ENCODE results near the gene MRPS18A.

Gene MRPS18A

GRCh38 chr6:43687437-43688347, at the start of gene MRPS18A:
Gene MRPS18A, minus strand, starts transcription at chr6:43687791. Its CDS starts 12 bp downstream, at chr6:43687779.
- peak; percentile 78 to 80 for DNase-seq (ENCODE audit: low read depth in 2 of 2)

DNA sequence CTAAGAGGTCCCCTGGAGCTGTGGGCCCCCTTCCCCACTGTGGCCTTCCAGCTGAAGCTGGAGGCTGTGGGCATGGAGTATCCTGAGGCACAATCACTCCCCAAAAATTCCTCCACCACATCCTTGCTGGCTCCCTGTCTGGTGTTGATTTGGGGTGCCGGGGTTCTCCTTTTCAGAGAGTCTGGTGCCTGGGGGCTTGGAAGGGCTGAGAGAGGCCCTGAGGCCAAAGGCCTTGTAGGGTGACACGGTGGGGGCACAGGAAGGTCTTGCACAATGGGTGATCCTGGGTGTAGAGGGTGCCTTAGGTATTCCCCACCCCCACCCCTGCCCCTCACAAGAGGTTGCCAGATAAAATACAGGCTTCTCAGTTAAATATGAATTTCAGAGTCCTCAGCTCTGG, 49.3 kb upstream of the MRPS18A start:
- no peak for DNase-seq (ENCODE audit: low read depth in 2 of 2)

- DNase-seq (ENCODE audit: low read depth in 2 of 2): no peak
Measured at GRCh38 chr6:43736211-43736786, 48.7 kb upstream of the MRPS18A start.

DNA sequence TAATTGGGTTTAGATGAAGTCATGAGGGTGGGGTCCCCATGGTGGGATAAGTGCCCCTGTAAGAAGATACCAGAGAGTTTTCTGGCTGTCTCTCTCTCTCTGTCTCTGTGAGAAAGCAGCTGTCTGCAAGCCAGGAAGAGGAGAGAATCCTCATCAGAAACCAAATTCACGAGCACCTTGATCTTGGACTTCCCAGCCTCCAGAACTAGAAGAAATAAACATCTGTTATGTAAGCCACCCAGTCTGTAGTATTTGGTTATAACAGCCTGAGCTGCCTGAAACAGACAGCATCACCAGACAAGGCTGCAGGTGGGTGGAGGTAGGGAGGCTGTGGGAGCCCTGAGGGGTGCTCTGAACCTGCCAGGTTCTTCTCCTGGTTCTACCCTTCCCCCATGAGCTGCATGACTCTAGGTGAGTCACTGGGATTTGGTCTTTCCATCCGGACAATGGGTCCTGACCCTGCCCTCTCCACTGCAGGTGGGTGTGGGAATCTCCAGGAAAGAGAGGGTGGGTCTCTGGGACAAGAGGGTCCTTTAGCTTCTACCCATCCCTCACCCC, 48.1 kb upstream of the MRPS18A start:
- no peak for DNase-seq (ENCODE audit: low read depth in 2 of 2)

DNA sequence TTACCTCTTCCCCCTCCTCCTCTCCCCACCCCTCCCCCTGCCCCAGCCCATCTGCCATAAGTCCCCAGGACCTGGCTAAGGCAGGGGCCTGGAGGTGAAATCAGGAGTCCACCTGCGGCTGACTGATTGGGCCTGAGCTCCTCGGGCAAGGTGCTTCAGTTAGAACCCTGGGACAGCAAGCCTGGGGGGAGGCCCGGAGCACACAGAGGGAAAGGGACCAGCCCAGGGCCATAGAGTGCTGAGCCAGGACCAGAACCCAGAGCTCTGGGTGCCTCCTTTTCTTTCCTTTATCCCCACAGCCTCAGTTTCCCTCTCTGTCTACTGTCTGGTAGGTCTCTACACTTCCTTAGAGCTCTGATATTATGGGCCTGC, 46.7 kb upstream of the MRPS18A start:
- DNase-seq (ENCODE audit: low read depth in 2 of 2): no peak

GRCh38 chr6:43733471-43734293, 46.1 kb upstream of the MRPS18A start:
- DNase-seq (ENCODE audit: low read depth in 2 of 2): no peak

GRCh38 chr6:43730634-43731033, 43.0 kb upstream of the MRPS18A start:
- DNase-seq (ENCODE audit: low read depth in 2 of 2): no peak

GRCh38 chr6:43729537-43729936, 41.9 kb upstream of the MRPS18A start:
- no peak for DNase-seq (ENCODE audit: low read depth in 2 of 2)

- DNase-seq (ENCODE audit: low read depth in 2 of 2): no peak
Measured at GRCh38 chr6:43728586-43728985, 41.0 kb upstream of the MRPS18A start.

GRCh38 chr6:43727634-43728033, 40.0 kb upstream of the MRPS18A start:
- DNase-seq (ENCODE audit: low read depth in 2 of 2): no peak

DNA sequence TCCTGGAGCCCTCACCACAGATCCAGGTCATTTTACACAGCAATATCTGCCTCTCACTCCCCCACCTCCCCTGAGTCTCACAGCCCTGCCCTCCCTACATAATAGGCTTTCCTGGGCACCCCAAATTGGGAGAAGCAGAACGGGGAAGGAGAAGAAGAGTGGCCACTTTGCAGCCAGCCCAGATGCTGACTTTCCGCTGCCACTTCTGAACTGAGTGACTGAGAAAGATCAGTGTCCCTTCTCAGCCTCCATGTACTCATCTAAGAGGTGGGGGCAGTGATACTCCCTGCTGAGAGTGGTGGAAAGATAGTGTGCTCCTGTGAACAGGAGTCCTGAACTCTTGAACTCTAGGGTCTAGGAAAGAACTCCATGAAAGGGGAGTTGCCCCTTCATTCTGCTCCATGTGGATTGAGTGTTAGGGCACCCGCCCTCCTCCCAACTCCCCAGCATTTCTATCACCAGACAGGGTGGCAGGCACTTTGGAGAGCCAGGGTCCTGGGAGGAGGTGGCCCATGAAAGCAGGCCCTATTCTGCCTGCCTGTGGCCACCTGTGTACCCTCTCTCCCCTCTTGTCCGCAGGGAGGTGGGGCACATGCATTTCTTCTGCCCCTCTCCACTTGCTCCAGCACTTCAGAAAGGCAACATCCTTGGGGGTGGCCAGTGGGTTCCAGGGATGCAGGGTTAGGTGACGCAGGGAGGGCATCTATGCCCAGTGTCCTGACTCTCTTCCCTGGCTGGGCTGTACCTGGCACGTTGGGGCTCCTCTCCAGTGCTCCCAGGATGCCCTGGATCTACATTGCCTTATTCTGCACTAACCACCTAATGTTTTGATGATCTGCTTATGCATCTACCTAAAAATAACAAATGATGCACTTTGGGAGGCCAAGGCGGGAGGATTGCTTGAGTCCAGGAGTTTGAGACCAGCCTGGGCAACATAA, 38.3 kb upstream of the MRPS18A start:
- DNase-seq (ENCODE audit: low read depth in 2 of 2): no peak

DNA sequence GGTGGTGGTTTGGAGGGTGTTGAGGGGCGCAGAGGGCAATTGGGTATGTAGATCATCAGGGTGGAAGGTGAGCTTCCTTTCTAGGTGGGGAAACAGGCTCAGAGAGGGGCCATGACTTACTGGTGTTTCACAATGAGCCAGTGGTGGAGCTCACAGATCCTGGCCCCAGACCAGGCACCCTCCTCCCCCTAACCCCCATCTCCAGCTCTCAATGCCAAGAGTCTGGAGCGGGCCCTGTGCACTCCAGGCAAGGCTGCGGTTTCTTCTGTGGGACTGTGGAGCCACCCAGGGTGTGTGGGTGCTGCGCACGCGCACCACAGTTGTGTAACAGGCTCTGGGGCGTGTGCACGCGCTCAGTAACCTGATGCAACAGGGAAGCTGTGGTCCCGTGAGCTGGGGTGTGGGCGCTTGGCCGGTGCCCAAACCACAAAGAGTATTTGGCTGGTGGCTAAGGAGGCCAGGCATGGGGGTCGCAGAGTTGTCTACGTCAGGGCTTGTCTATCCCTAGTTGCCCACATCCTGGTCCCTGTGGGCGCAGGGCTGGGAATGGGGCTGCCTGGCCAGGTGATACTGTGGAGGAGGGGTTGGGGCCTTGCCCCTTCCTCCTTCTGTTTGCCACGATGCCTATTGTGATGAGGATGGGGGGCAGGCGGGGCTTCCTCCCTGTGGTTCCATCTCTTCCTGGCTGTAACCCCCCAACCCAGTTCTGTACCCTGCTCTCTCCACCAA, 37.5 kb upstream of the MRPS18A start:
- DNase-seq (ENCODE audit: low read depth in 2 of 2): peak; percentile 71 to 72

DNA sequence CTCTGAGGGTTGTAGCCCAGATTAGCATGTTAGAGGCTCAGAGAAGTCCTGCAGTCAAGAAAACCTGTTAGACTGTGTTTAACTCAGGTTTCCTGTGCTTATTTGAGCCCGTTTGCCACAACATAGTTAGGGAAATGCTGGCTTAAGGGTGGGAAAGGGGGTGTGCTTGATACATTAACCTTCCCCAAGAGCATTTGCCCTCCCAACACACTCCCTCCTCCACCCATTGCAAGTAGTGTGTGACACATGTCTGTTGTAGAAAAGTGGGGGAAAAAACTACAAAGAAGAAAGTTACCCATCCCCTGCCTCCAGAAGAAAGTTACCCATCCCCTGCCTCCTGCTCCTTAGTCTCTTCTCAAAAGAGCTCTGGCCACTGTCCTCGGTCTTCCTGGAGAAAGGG, 36.8 kb upstream of the MRPS18A start:
- no peak for DNase-seq (ENCODE audit: low read depth in 2 of 2)

GRCh38 chr6:43723737-43724295, 36.2 kb upstream of the MRPS18A start:
- peak; percentile 68 for DNase-seq (ENCODE audit: low read depth in 2 of 2)

- DNase-seq (ENCODE audit: low read depth in 2 of 2): no peak
Measured at GRCh38 chr6:43722920-43723545, 35.4 kb upstream of the MRPS18A start.

GRCh38 chr6:43720999-43721398, 33.4 kb upstream of the MRPS18A start:
- DNase-seq (ENCODE audit: low read depth in 2 of 2): no peak

GRCh38 chr6:43719511-43719910, 31.9 kb upstream of the MRPS18A start:
- DNase-seq (ENCODE audit: low read depth in 2 of 2): no peak

DNA sequence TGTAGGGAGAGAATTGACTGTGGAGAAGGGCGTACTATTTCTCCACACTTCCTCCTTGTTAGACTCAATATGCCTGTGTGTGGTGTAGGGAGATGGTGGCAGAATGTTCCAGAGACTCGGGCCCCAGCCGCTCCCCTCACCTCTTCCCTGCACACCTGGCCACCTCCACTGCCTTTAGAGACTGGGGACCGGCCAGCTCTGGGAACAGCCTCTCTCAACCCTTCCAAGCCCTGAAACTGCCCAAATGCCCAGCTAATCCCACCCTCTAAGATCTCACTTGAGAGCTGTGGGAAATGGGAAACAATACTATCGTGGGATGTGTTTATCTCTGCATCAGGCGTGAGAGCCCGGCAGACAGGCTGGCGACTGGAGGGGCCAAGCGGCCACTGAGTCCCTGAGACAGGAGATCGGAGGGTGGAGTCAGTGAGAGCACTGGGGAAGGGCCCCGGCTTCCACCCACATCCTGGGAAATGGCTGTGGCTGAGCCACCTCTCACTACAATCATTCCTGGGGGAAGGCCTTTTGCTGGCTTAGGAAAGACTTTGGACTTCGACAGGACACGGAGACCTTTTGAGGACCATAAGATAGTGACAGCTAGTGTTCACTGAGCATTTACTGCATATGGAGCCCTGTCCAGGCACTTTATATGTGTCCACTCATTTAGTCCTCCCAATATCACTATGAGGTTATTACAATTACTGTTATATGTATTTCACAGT, 31.0 kb upstream of the MRPS18A start:
- no peak for DNase-seq (ENCODE audit: low read depth in 2 of 2)

- DNase-seq (ENCODE audit: low read depth in 2 of 2): no peak
Measured at GRCh38 chr6:43717822-43718221, 30.2 kb upstream of the MRPS18A start.

Data from stimulated activated CD4-positive, alpha-beta T cell treated with anti-CD3 and anti-CD28 coated beads, Interleukin-4, amount 100 ng/mL, for 48 hours (primary cell).